Measurements from ENCODE around the gene TRAP1.

TRAP1 gene

GRCh38 chr16:3717235-3718018 lies at the start of gene TRAP1:
Gene TRAP1, minus strand, starts transcription at chr16:3717524. Its CDS starts 16 bp downstream, at chr16:3717508.
- peak; percentile 89 for DNase-seq

- no peak for DNase-seq
Measured at GRCh38 chr16:3766177-3766576, 48.9 kb upstream of the TRAP1 start.

GRCh38 chr16:3764409-3764808 lies 47.1 kb upstream of the TRAP1 start:
- no peak for DNase-seq

GRCh38 chr16:3762107-3762750 lies 44.9 kb upstream of the TRAP1 start:
- DNase-seq = no peak

GRCh38 chr16:3761375-3762106 lies 44.2 kb upstream of the TRAP1 start:
- DNase-seq = no peak

GRCh38 chr16:3760518-3760917 lies 43.2 kb upstream of the TRAP1 start:
- DNase-seq = no peak

- no peak for DNase-seq
Measured at GRCh38 chr16:3759736-3760135, 42.4 kb upstream of the TRAP1 start.

- no peak for DNase-seq
Measured at GRCh38 chr16:3756113-3756512, 38.8 kb upstream of the TRAP1 start.

GRCh38 chr16:3755249-3755648 lies 37.9 kb upstream of the TRAP1 start:
- no peak for DNase-seq

- no peak for DNase-seq
Measured at GRCh38 chr16:3754772-3755171, 37.4 kb upstream of the TRAP1 start.

GRCh38 chr16:3754081-3754703 lies 36.9 kb upstream of the TRAP1 start:
- no peak for DNase-seq

GRCh38 chr16:3752984-3753383 lies 35.7 kb upstream of the TRAP1 start:
- DNase-seq = no peak

GRCh38 chr16:3751878-3752277 lies 34.6 kb upstream of the TRAP1 start:
- DNase-seq = no peak

- DNase-seq = no peak
Measured at GRCh38 chr16:3748307-3748706, 31.0 kb upstream of the TRAP1 start.

- DNase-seq = no peak
Measured at GRCh38 chr16:3745751-3746355, 28.5 kb upstream of the TRAP1 start.

- DNase-seq = no peak
Measured at GRCh38 chr16:3744018-3744417, 26.7 kb upstream of the TRAP1 start.

GRCh38 chr16:3740934-3741333 lies 23.6 kb upstream of the TRAP1 start:
- DNase-seq = no peak

- no peak for DNase-seq
Measured at GRCh38 chr16:3740186-3740585, 22.9 kb upstream of the TRAP1 start.

GRCh38 chr16:3739636-3740035 lies 22.3 kb upstream of the TRAP1 start:
- no peak for DNase-seq

- no peak for DNase-seq
Measured at GRCh38 chr16:3738541-3738940, 21.2 kb upstream of the TRAP1 start.

- no peak for DNase-seq
Measured at GRCh38 chr16:3738128-3738527, 20.8 kb upstream of the TRAP1 start.

- DNase-seq = no peak
Measured at GRCh38 chr16:3737181-3737580, 19.9 kb upstream of the TRAP1 start.

- no peak for DNase-seq
Measured at GRCh38 chr16:3736116-3736515, 18.8 kb upstream of the TRAP1 start.

Measured in NCI-H82 (cell line).